ENCODE results near the gene NT5C3A. TPM values are rescaled to one million over a fixed set of nuclear protein-coding genes. Genes with fewer than 3 reads are reported as not detected.

The NT5C3A gene
- total and polyA plus RNA-seq, 2 of the 13 experiments (the other 11 are each of a cell fraction or from before 2014, with no cell fraction given) = 16.9 to 34.0 TPM

DNA sequence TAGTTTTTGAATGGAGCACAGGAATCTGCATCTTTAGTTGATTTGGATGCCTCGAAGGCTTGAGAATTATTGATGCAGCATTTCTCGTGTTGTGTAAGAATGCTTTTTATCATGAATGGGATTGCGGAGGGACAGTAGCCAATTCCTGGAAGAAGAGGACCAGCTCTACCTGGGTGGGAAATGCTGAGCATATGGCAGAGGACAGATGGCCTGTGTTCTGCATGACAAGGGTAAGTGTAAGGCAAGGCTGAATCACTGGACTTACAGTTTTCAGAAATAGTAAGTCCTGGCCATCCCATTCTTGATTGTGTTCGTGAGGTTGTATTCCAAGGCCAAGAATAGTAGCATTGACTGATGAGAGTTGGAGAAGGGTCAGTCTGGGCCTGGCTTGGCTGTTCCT, 30.7 kb upstream of the NT5C3A start:
- Histone ChIP-seq H4K20me1 (ENCODE audit: insufficient read depth, low read length) (no peaks in the 10 kb centered on the region), H3K4me3 (replicated peaks in 1 of 3; ENCODE audit: insufficient read depth in 1 of 3, low read depth in 2 of 3, low read length in 3 of 3) (no peak overlapping the region), H2AFZ (ENCODE audit: low read length) (no peak overlapping the region), H3K36me3 (replicated peaks in 1 of 2; ENCODE audit: control insufficient read depth in 1 of 2, insufficient read depth in 2 of 2, low read length in 2 of 2) (peaks cover 7 to 36% of the 10 kb centered on the region in 2 experiments; a peak in 4 of 5 replicates), H3K4me1 (ENCODE audit: insufficient read depth, low read length) (no peaks in the 10 kb centered on the region), H3K79me2 (ENCODE audit: insufficient read depth, low read length) (no peaks in the 10 kb centered on the region), H3K4me2 (ENCODE audit: low read depth, low read length) (no peak overlapping the region), H3K27ac (ENCODE audit: extremely low read length, insufficient read depth, low read length) (no peak overlapping the region), H3K9ac (ENCODE audit: insufficient read depth, low read depth, low read length) (no peak overlapping the region), H3K9me3 (ENCODE audit: low read length) (no peaks in the 10 kb centered on the region), H3K27me3 (ENCODE audit: control insufficient read depth in 1 of 2, insufficient read depth in 2 of 2, low read length in 2 of 2) (no peaks in the 10 kb centered on the region)
- FAIRE-seq (no peak), DNase-seq (ENCODE audit: low spot score) (no peak), ATAC-seq (no peak)
- CTCF ChIA-PET (ENCODE audit: low intra/inter-chr PET ratio, low total read pairs) = no interaction called here
- TF ChIP-seq HOXA5 (CRISPR knock-in tag; IDR thresholded peaks at IDR 0.05) (no peak), TCF7 (IDR thresholded peaks at IDR 0.05; ENCODE audit: low read depth) (no peak)
- TF ChIP-seq, protein P1, sequence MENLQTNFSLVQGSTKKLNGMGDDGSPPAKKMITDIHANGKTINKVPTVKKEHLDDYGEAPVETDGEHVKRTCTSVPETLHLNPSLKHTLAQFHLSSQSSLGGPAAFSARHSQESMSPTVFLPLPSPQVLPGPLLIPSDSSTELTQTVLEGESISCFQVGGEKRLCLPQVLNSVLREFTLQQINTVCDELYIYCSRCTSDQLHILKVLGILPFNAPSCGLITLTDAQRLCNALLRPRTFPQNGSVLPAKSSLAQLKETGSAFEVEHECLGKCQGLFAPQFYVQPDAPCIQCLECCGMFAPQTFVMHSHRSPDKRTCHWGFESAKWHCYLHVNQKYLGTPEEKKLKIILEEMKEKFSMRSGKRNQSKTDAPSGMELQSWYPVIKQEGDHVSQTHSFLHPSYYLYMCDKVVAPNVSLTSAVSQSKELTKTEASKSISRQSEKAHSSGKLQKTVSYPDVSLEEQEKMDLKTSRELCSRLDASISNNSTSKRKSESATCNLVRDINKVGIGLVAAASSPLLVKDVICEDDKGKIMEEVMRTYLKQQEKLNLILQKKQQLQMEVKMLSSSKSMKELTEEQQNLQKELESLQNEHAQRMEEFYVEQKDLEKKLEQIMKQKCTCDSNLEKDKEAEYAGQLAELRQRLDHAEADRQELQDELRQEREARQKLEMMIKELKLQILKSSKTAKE (CRISPR knock-in tag; IDR thresholded peaks at IDR 0.05; ENCODE audit: borderline replicate concordance) = no peak
- POLR2A ChIA-PET = no interaction called here
- intact Hi-C loops (cut with micrococcal nuclease; ENCODE audit: unreplicated experiment) (no loop called here), in situ Hi-C loops (cut with HindIII; ENCODE audit: extremely low pct_ligation_motif_present, low pct_unique_long_range_greater_than_20kb) (no loop called here)
- BruUV-seq (replicated peaks) = no TSS peak
- 93% methylated on average over 4 of the region's 4 CpGs for WGBS (ENCODE audit: low lambda C conversion rate)

DNA sequence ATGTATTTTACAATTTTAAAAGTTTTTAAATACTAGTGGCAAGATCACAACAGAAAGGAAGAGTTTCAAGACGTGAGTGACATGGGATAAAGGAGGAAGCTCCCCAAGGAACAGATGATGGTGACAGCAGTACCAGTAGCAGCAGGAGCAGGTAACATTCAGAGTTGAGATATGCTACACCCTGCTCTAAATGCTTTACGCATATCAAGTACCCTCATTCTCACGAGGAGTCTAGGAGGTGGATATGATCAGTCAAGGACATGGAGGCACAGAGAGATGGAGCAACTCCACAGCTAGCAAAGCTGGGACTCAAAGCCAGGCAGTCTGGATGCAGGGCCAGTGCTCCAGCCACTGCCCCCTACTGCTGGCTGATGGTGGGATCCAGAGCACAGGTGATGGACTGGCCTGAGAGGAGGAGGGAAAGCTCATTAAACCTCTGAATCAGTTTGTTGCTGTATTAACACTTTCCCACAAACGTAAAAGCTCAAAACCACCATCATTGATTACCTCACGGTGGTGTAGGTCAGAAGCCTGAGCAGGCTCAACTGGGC, 29.1 kb upstream of the NT5C3A start:
- H2AFZ ChIP-seq (ENCODE audit: low read length) = no peak overlapping the region
- no peaks in the 10 kb centered on the region for H4K20me1 ChIP-seq (ENCODE audit: insufficient read depth, low read length)
- BruUV-seq (replicated peaks) = no TSS peak
- intact Hi-C loops (cut with micrococcal nuclease; ENCODE audit: unreplicated experiment) = no loop called here
- no peaks in the 10 kb centered on the region for H3K27me3 ChIP-seq (ENCODE audit: control insufficient read depth in 1 of 2, insufficient read depth in 2 of 2, low read length in 2 of 2)
- in situ Hi-C loops (cut with HindIII; ENCODE audit: extremely low pct_ligation_motif_present, low pct_unique_long_range_greater_than_20kb) = no loop called here
- H3K9me3 ChIP-seq (ENCODE audit: low read length) = no peaks in the 10 kb centered on the region
- no peak overlapping the region for H3K4me2 ChIP-seq (ENCODE audit: low read depth, low read length)
- no peak overlapping the region for H3K4me3 ChIP-seq (replicated peaks in 1 of 3; ENCODE audit: insufficient read depth in 1 of 3, low read depth in 2 of 3, low read length in 3 of 3)
- TF ChIP-seq RARA (CRISPR knock-in tag; IDR thresholded peaks at IDR 0.05) (no peak), STAG1 (CRISPR knock-in tag; IDR thresholded peaks at IDR 0.05) (peak; percentile 38; the same call in 1 of the 2 replicates)
- CTCF ChIA-PET (ENCODE audit: low intra/inter-chr PET ratio, low total read pairs) = no interaction called here
- no peaks in the 10 kb centered on the region for H3K79me2 ChIP-seq (ENCODE audit: insufficient read depth, low read length)
- H3K4me1 ChIP-seq (ENCODE audit: insufficient read depth, low read length) = no peaks in the 10 kb centered on the region
- peaks cover 4 to 21% of the 10 kb centered on the region in 2 experiments; a peak in 4 of 5 replicates for H3K36me3 ChIP-seq (replicated peaks in 1 of 2; ENCODE audit: control insufficient read depth in 1 of 2, insufficient read depth in 2 of 2, low read length in 2 of 2)
- POLR2A ChIA-PET = no interaction called here
- ATAC-seq (peak; percentile 78), FAIRE-seq (no peak), DNase-seq (ENCODE audit: low spot score) (no peak)
- WGBS (ENCODE audit: low lambda C conversion rate) = 42% methylated on average over 4 of the region's 5 CpGs
- no peak overlapping the region for H3K27ac ChIP-seq (ENCODE audit: extremely low read length, insufficient read depth, low read length)
- H3K9ac ChIP-seq (ENCODE audit: insufficient read depth, low read depth, low read length) = no peak overlapping the region

All from HepG2 (cell line).